HCT116 (cell line): ENCODE measurements around the gene TMEM121B.

Source experiments
- CBX3 ChIP-seq: IDR thresholded peaks from 2 replicates; pipeline ENCODE4 v1.6.1; 2012; ENCODE audit warnings: low read depth
- EZH2 ChIP-seq: fragments of 200-600 bp; sonication (generic); IDR thresholded peaks from 2 replicates; pipeline ENCODE4 v1.6.1; 2017; ENCODE audit warnings: antibody characterized with exemption, mixed run types
- EZH2phosphoT487 ChIP-seq: fragments of 200-600 bp; IDR thresholded peaks from 2 replicates; pipeline ENCODE4 v1.6.1; 2018; ENCODE audit warnings: antibody characterized with exemption, borderline replicate concordance
- FOSL1 ChIP-seq: IDR thresholded peaks from 2 replicates; pipeline ENCODE4 v1.6.1; 2012; ENCODE audit warnings: low read depth
- POLR2A ChIP-seq: IDR thresholded peaks from 2 replicates; pipeline ENCODE4 v1.7.0; 2011; ENCODE audit warnings: borderline replicate concordance; ENCODE audit not compliant: insufficient read depth, insufficient read length; ENCODE audit errors: extremely low read depth
- POLR2AphosphoS5 ChIP-seq: IDR thresholded peaks from 2 replicates; pipeline ENCODE4 v1.6.1; 2011; ENCODE audit warnings: mild to moderate bottlenecking, low read depth, low read length, moderate library complexity
- RAD21 ChIP-seq: IDR thresholded peaks from 2 replicates; pipeline ENCODE4 v1.6.1; 2012; ENCODE audit warnings: low read depth, mild to moderate bottlenecking
- REST ChIP-seq: IDR thresholded peaks from 2 replicates; pipeline ENCODE4 v1.6.1; 2012; ENCODE audit warnings: low read depth
- SRF ChIP-seq: IDR thresholded peaks from 2 replicates; pipeline ENCODE4 v1.6.1; 2012; ENCODE audit warnings: low read depth
- YY1 ChIP-seq: IDR thresholded peaks from 2 replicates; pipeline ENCODE4 v1.6.1; 2011; ENCODE audit warnings: low read length, low read depth, moderate library complexity, mild to moderate bottlenecking; ENCODE audit not compliant: insufficient replicate concordance; ENCODE audit errors: extremely low read depth
- ZFX ChIP-seq: fragments of 450-650 bp; IDR thresholded peaks from 2 replicates; pipeline ENCODE4 v1.6.1; 2017
- TF ChIP-seq, protein P1 (sequence below), 3 experiments: fragments of 200-600 bp in 1 of 3; sonication (generic) in 1 of 3; IDR thresholded peaks in 2 of 3; conservative IDR thresholded peaks in 1 of 3; 2 replicates each; pipeline ENCODE4 v1.5.1; 2012 to 2017; ENCODE audit warnings: low read depth in 2 of 3, low read length in 2 of 3, antibody characterized with exemption in 1 of 3, borderline replicate concordance in 1 of 3, control low read depth in 1 of 3, mild to moderate bottlenecking in 1 of 3, mixed read lengths in 1 of 3, mixed run types in 1 of 3, moderate library complexity in 1 of 3; ENCODE audit not compliant: insufficient read depth in 1 of 3
- TF ChIP-seq, protein P2 (sequence below): IDR thresholded peaks from 2 replicates; pipeline ENCODE4 v1.6.1; 2012

DNA sequence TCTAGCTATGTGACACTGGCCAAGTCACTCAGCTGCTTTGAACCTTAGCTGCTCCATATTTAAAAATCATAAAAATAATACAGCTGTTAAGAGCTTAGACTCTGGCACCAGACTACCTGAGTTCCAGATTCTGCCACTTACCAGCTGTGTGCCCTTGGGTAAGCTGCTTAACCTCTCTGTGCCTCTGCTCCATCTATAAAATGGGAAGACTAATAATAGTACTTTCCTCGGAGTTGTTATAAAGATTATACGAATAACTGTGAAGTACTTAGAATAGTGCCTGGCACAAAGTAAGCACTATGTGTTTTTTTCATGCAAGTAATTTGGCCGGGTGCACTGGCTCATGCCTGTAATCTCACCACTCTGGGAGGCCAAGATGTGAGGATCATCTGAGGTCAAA is 36.6 kb upstream of the TMEM121B start:
- TF ChIP-seq, protein P1, sequence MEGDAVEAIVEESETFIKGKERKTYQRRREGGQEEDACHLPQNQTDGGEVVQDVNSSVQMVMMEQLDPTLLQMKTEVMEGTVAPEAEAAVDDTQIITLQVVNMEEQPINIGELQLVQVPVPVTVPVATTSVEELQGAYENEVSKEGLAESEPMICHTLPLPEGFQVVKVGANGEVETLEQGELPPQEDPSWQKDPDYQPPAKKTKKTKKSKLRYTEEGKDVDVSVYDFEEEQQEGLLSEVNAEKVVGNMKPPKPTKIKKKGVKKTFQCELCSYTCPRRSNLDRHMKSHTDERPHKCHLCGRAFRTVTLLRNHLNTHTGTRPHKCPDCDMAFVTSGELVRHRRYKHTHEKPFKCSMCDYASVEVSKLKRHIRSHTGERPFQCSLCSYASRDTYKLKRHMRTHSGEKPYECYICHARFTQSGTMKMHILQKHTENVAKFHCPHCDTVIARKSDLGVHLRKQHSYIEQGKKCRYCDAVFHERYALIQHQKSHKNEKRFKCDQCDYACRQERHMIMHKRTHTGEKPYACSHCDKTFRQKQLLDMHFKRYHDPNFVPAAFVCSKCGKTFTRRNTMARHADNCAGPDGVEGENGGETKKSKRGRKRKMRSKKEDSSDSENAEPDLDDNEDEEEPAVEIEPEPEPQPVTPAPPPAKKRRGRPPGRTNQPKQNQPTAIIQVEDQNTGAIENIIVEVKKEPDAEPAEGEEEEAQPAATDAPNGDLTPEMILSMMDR (IDR thresholded peaks at IDR 0.05 in 2 of 3, conservative IDR thresholded peaks at IDR 0.05 in 1 of 3; ENCODE audit: borderline replicate concordance in 1 of 3, insufficient read depth in 1 of 3, low read depth in 2 of 3, low read length in 2 of 3) = no peak
- TF ChIP-seq EZH2 (no peak), REST (no peak), YY1 (no peak), FOSL1 (no peak), RAD21 (no peak), ZFX (no peak), POLR2AphosphoS5 (no peak), SRF (no peak), CBX3 (no peak), POLR2A (no peak), EZH2phosphoT487 (no peak)
- TF ChIP-seq, protein P2, sequence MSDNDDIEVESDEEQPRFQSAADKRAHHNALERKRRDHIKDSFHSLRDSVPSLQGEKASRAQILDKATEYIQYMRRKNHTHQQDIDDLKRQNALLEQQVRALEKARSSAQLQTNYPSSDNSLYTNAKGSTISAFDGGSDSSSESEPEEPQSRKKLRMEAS = no peak
